B cell (primary cell): ENCODE data around the gene PLCL1. TPM values are rescaled to one million over a fixed set of nuclear protein-coding genes. Genes with fewer than 3 reads are reported as not detected.

Experiments
- ATAC-seq: fragments of 200-7000 bp; cut with Tn5 transposase; one replicate; pipeline ENCODE4 v1.10.0; 2021; ENCODE audit warnings: low read depth, mild to moderate bottlenecking, moderate number of reproducible peaks, moderate library complexity
- CTCF ChIA-PET: fragments of 350-600 bp; sonication (Branson Sonifier 250); formaldehyde crosslinking; loops from one replicate; lab custom pipeline; 2021; ENCODE audit warnings: antibody characterized with exemption, inconsistent platforms; lab: Charles Lee
- POLR2A ChIA-PET: fragments of 350-600 bp; sonication (Branson Sonifier 250); formaldehyde crosslinking; loops from one replicate; lab custom pipeline; 2021; ENCODE audit warnings: antibody characterized with exemption; lab: Charles Lee
- DNase-seq: peaks from one replicate; pipeline ENCODE4 v3.0.0; 2013
- H2AFZ ChIP-seq: 2 replicates; pipeline ENCODE4 v1.6.1; 2012; ENCODE audit warnings: mild to moderate bottlenecking, low read depth, low read length; ENCODE audit not compliant: insufficient read depth, poor library complexity, severe bottlenecking
- H3K27ac ChIP-seq, 2 donors: 1 replicate in 1 of 2; 2 replicates in 1 of 2; pipeline ENCODE4 v1.5.1; 2012 to 2013; ENCODE audit warnings: low read length in 2 of 2, mild to moderate bottlenecking in 2 of 2, moderate library complexity in 1 of 2
- H3K27me3 ChIP-seq, 4 experiments: fragments of 200-600 bp in 1 of 4; sonication (generic) in 1 of 4; replicated peaks in 1 of 4; 1 replicate in 2 of 4; 2 replicates in 2 of 4; pipeline versions ENCODE4 v1.6.1 to v1.7.0; 2013 to 2016; ENCODE audit warnings: low read length in 3 of 4, mild to moderate bottlenecking in 2 of 4, mixed read lengths in 1 of 4, moderate library complexity in 1 of 4; ENCODE audit not compliant: insufficient read depth in 4 of 4, control insufficient read depth in 3 of 4; ENCODE audit errors: control extremely low read depth in 1 of 4
- H3K36me3 ChIP-seq, 2 experiments: replicated peaks in 1 of 2; 1 replicate in 1 of 2; 2 replicates in 1 of 2; pipeline versions ENCODE4 v1.6.1 to v1.7.1; 2013; ENCODE audit warnings: low read length in 1 of 2; ENCODE audit not compliant: insufficient read depth in 2 of 2, control insufficient read depth in 1 of 2; ENCODE audit errors: control extremely low read depth in 1 of 2, extremely low read depth in 1 of 2
- H3K4me1 ChIP-seq, 2 donors: fragments of 200-600 bp in 1 of 2; sonication (generic) in 1 of 2; 1 replicate in 1 of 2; 2 replicates in 1 of 2; pipeline versions ENCODE4 v1.5.1 to v1.6.1; 2013 to 2017; ENCODE audit warnings: low read length in 2 of 2; ENCODE audit not compliant: control insufficient read depth in 2 of 2, insufficient read depth in 2 of 2
- H3K4me2 ChIP-seq: replicated peaks from 2 replicates; pipeline ENCODE3; 2012; ENCODE audit warnings: mild to moderate bottlenecking, low read depth, low read length; ENCODE audit not compliant: poor library complexity, severe bottlenecking
- H3K4me3 ChIP-seq, 5 experiments: fragments of 200-600 bp in 1 of 5; sonication (generic) in 1 of 5; 1 replicate in 3 of 5; 2 replicates in 2 of 5; pipeline versions ENCODE4 v1.5.1 to v1.7.0; 2011 to 2016; ENCODE audit warnings: low read length in 4 of 5, mild to moderate bottlenecking in 4 of 5, low read depth in 2 of 5, control low read depth in 1 of 5, moderate library complexity in 1 of 5; ENCODE audit not compliant: insufficient read depth in 1 of 5; ENCODE audit errors: control extremely low read depth in 1 of 5, extremely low read depth in 1 of 5
- H3K79me2 ChIP-seq: fragments of 200-600 bp; sonication (generic); one replicate; pipeline ENCODE4 v1.6.0; 2016; ENCODE audit warnings: low read length; ENCODE audit not compliant: control insufficient read depth, insufficient read depth
- H3K9ac ChIP-seq: fragments of 200-600 bp; sonication (generic); 2 replicates; pipeline ENCODE4 v1.6.1; 2017; ENCODE audit warnings: mild to moderate bottlenecking, low read length, moderate library complexity
- H3K9me3 ChIP-seq, 3 donors: one replicate each; pipeline versions ENCODE4 v1.6.1 to v1.7.1; 2013; ENCODE audit warnings: low read length in 2 of 3; ENCODE audit not compliant: control insufficient read depth in 2 of 3, insufficient read depth in 1 of 3; ENCODE audit errors: control extremely low read depth in 1 of 3
- H4K20me1 ChIP-seq: 2 replicates; pipeline ENCODE4 v1.6.0; 2012; ENCODE audit warnings: mild to moderate bottlenecking, low read length; ENCODE audit not compliant: insufficient read depth, control insufficient read depth, poor library complexity, severe bottlenecking
- H3K27ac Mint-ChIP-seq: one replicate; pipeline ENCODE4 v1.8.0; 2021; ENCODE audit warnings: mixed read lengths
- H3K27me3 Mint-ChIP-seq: one replicate; pipeline ENCODE4 v1.8.0; 2021; ENCODE audit warnings: mixed read lengths
- H3K4me1 Mint-ChIP-seq: one replicate; pipeline ENCODE4 v1.8.0; 2021; ENCODE audit warnings: mixed read lengths
- H3K4me3 Mint-ChIP-seq: one replicate; pipeline ENCODE4 v1.8.0; 2021; ENCODE audit warnings: mixed read lengths
- H3K9me3 Mint-ChIP-seq: one replicate; pipeline ENCODE4 v1.8.0; 2022; ENCODE audit warnings: mixed read lengths; ENCODE audit not compliant: insufficient read depth
- CTCF ChIP-seq: fragments of 200-600 bp; IDR thresholded peaks from one replicate; pipeline ENCODE4 v1.8.0; 2022; ENCODE audit warnings: antibody characterized with exemption, mild to moderate bottlenecking
- EZH2 ChIP-seq: IDR thresholded peaks from 2 replicates; pipeline ENCODE4 v1.6.1; 2012; ENCODE audit warnings: borderline replicate concordance, low read depth, mild to moderate bottlenecking, moderate library complexity, low read length; ENCODE audit not compliant: insufficient read depth, poor library complexity, severe bottlenecking
- WGBS: methylation state at CpG from one replicate; pipeline ENCODE4 v1.1.5; 2013; ENCODE audit warnings: missing lambda C conversion rate; ENCODE audit not compliant: insufficient coverage; 5-methylcytosine and 5-hydroxymethylcytosine counted together
- intact Hi-C: fragments of 100-400 bp; cut with micrococcal nuclease; formaldehyde crosslinking; loops from one replicate; pipeline ENCODE4 v1.10.0; 2022
- polyA plus RNA-seq: library from polyadenylated mRNA; depleted of rRNA; stranded (reverse); fragments of >200 nt; gene quantifications from 2 replicates; pipeline ENCODE4 v1.2.3, GENCODE V29; 2012
- total RNA-seq, 2 donors: library from RNA; stranded (reverse); fragments of 120-200 nt in 1 of 2; gene quantifications; 1 replicate in 1 of 2; 2 replicates in 1 of 2; pipeline versions ENCODE4 v1.2.3 to v1.2.4, GENCODE V29; 2013 to 2022

PLCL1 gene
- total and polyA plus RNA-seq, 2 donors (not counting 1 experiment from before 2014, with no cell fraction given): 0.07 to 0.25 TPM

DNA sequence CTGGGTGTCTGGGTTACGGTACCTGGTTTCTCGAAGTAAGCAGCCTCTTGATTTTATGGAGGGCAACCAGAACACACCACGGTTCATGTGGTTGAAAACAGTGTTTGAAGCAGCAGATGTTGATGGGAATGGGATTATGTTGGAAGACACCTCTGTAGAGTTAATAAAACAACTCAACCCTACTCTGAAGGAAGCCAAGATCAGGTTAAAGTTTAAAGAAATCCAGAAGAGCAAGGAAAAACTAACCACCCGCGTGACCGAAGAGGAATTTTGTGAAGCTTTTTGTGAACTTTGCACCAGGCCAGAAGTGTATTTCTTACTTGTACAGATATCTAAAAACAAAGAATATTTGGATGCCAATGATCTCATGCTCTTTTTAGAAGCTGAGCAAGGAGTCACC, 279.8 kb downstream of the PLCL1 start:
- no peaks in the 10 kb centered on the region for H3K9me3 Mint-ChIP-seq
- Histone ChIP-seq H3K9ac (no peak overlapping the region), H4K20me1 (no peaks in the 10 kb centered on the region), H3K27me3 (no peaks in the 10 kb centered on the region), H3K27ac (no peak overlapping the region), H3K4me3 (no peak overlapping the region), H3K4me2 (no peak overlapping the region), H3K9me3 (no peaks in the 10 kb centered on the region), H3K36me3 (no peaks in the 10 kb centered on the region), H3K4me1 (no peaks in the 10 kb centered on the region), H2AFZ (no peak overlapping the region), H3K79me2 (no peaks in the 10 kb centered on the region)
- no peak for DNase-seq
- TF ChIP-seq EZH2 (no peak), CTCF (no peak)
- no peaks in the 10 kb centered on the region for H3K27me3 Mint-ChIP-seq
- ATAC-seq: no peak
- CTCF ChIA-PET: no interaction called here
- no peaks in the 10 kb centered on the region for H3K4me1 Mint-ChIP-seq
- POLR2A ChIA-PET: no interaction called here
- H3K27ac Mint-ChIP-seq: no peak overlapping the region
- H3K4me3 Mint-ChIP-seq: no peak overlapping the region
- WGBS: 83% methylated on average over 3 of the region's 6 CpGs
- intact Hi-C loops: no loop called here

DNA sequence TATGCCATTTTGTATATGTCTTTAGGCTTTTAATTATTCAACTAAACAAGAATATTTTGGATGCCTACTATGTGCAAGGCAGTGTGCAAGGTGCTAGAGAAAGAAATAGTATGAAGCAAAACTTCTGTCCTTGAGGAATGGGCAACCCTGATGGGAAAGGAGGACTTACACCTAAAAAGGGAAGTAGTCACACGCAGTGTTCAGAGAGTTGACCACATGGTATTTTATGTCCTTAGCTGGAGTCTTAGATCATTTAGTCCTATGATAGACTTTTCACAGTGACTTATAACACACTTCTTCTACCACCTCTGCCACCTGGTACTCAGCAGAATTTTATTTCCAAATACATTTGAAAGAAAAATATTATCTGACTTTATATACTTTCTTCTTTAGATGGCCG, 291.6 kb downstream of the PLCL1 start:
- Mint-ChIP-seq H3K9me3 (no peaks in the 10 kb centered on the region), H3K4me1 (no peaks in the 10 kb centered on the region), H3K4me3 (no peak overlapping the region), H3K27ac (no peak overlapping the region), H3K27me3 (no peaks in the 10 kb centered on the region)
- ATAC-seq: no peak
- Histone ChIP-seq H3K9me3 (no peaks in the 10 kb centered on the region), H4K20me1 (no peaks in the 10 kb centered on the region), H3K9ac (no peak overlapping the region), H3K27ac (no peak overlapping the region), H3K36me3 (no peaks in the 10 kb centered on the region), H3K27me3 (no peaks in the 10 kb centered on the region), H3K79me2 (no peaks in the 10 kb centered on the region), H3K4me3 (no peak overlapping the region), H2AFZ (no peak overlapping the region), H3K4me2 (no peak overlapping the region), H3K4me1 (no peaks in the 10 kb centered on the region)
- DNase-seq: no peak
- CTCF ChIA-PET: no interaction called here
- intact Hi-C loops: no loop called here
- no CpG with 5 or more reads among the region's 2 CpGs for WGBS
- no peak for TF ChIP-seq EZH2
- TF ChIP-seq CTCF: no peak
- POLR2A ChIA-PET: no interaction called here
